K562 (cell line): Measurements from ENCODE around the gene SLC18B1. TPM values are rescaled to one million over a fixed set of nuclear protein-coding genes. Genes with fewer than 3 reads are reported as not detected.
A peak's percentile ranks its signal among the peaks of the same experiment; 100 is the strongest.

ENCODE experiments used
- ATAC-seq: fragments of 200-7000 bp; cut with Tn5 transposase; 3 replicates; pipeline ENCODE4 v1.9.1; 2020; ENCODE audit warnings: moderate library complexity
- BruUV-seq: library from RNA; stranded (reverse); fragments of 400-500 nt; replicated peaks from 2 replicates; lab custom pipeline; 2021; lab: Mats Ljungman, UMichigan
- CTCF ChIA-PET: fragments of 300-600 bp; formaldehyde crosslinking; extraction: SDS; loops from one replicate; lab custom pipeline; 2021; ENCODE audit warnings: low intra/inter-chr PET ratio; lab: Yijun Ruan, JAX
- POLR2A ChIA-PET: fragments of 300-600, 350-650 bp; sonication (Branson Sonifier 250); formaldehyde crosslinking; extraction: SDS; loops from one replicate; lab custom pipeline; 2021; ENCODE audit warnings: antibody characterized with exemption, inconsistent platforms; lab: Yijun Ruan, JAX
- DNase-seq, 4 experiments: peaks; one replicate each; pipeline versions ENCODE4 v3.0.0 to v3.0.0-alpha.2; 2011 to 2018; ENCODE audit warnings: low spot score in 3 of 4, mixed read lengths in 3 of 4; ENCODE audit errors: extremely low read depth in 1 of 4
- FAIRE-seq: peaks from 2 replicates; lab custom pipeline; 2011; peaks lifted over from hg19 to GRCh38; lab: Jason Lieb, UNC
- H2AFZ ChIP-seq: 2 replicates; pipeline ENCODE4 v1.6.0; 2011; ENCODE audit warnings: low read depth, low read length, control low read depth, inconsistent platforms
- H3K27ac ChIP-seq: fragments of 200-600 bp; 3 replicates; pipeline ENCODE4 v1.8.0; 2011; ENCODE audit warnings: low read depth, mild to moderate bottlenecking, control low read depth, inconsistent platforms, low read length, moderate library complexity, mixed read lengths; ENCODE audit errors: extremely low read depth
- H3K27me3 ChIP-seq, 2 experiments: fragments of 300-600 bp in 1 of 2; 2 replicates in 1 of 2; 3 replicates in 1 of 2; pipeline versions ENCODE4 v1.6.0 to v1.8.0; 2011; ENCODE audit warnings: inconsistent platforms in 2 of 2, low read length in 2 of 2, mild to moderate bottlenecking in 1 of 2, mixed read lengths in 1 of 2, moderate library complexity in 1 of 2; ENCODE audit not compliant: control insufficient read depth in 2 of 2, insufficient read depth in 2 of 2
- H3K36me3 ChIP-seq: fragments of 300-600 bp; 3 replicates; pipeline ENCODE4 v1.8.0; 2011; ENCODE audit warnings: mild to moderate bottlenecking, low read length, inconsistent platforms; ENCODE audit not compliant: control insufficient read depth, insufficient read depth
- H3K4me1 ChIP-seq, 2 experiments: fragments of 200-600 bp in 1 of 2; replicated peaks in 1 of 2; 2 replicates in 1 of 2; 3 replicates in 1 of 2; pipeline versions ENCODE4 v1.5.1 to v1.8.0; 2011; ENCODE audit warnings: inconsistent platforms in 2 of 2, low read length in 2 of 2, mild to moderate bottlenecking in 1 of 2, mixed read lengths in 1 of 2, moderate library complexity in 1 of 2; ENCODE audit not compliant: control insufficient read depth in 2 of 2, insufficient read depth in 2 of 2
- H3K4me2 ChIP-seq: 2 replicates; pipeline ENCODE4 v1.6.1; 2011; ENCODE audit warnings: low read length, control low read depth, inconsistent platforms, mixed read lengths; ENCODE audit not compliant: insufficient read depth
- H3K4me3 ChIP-seq: fragments of 200-600 bp; sonication (generic), shearing (Covaris generic); 2 replicates; pipeline ENCODE4 v1.5.1; 2016; ENCODE audit warnings: control low read depth, inconsistent platforms
- H3K79me2 ChIP-seq: fragments of 200-600 bp; 3 replicates; pipeline ENCODE4 v1.8.0; 2011; ENCODE audit warnings: low read length, inconsistent platforms; ENCODE audit not compliant: control insufficient read depth, insufficient read depth
- H3K9ac ChIP-seq, 2 experiments: 2 replicates each; pipeline versions ENCODE4 v1.6.0 to v1.6.1; 2011; ENCODE audit warnings: low read depth in 2 of 2, low read length in 2 of 2, control low read depth in 1 of 2, inconsistent platforms in 1 of 2, mild to moderate bottlenecking in 1 of 2, mixed read lengths in 1 of 2; ENCODE audit not compliant: insufficient read depth in 1 of 2
- H3K9me1 ChIP-seq: one replicate; pipeline ENCODE4 v1.6.0; 2011; ENCODE audit warnings: inconsistent platforms, mild to moderate bottlenecking, low read length, moderate library complexity; ENCODE audit not compliant: control insufficient read depth, insufficient read depth
- H3K9me3 ChIP-seq: replicated peaks from 2 replicates; pipeline ENCODE4 v1.5.1; 2011; ENCODE audit warnings: low read depth, low read length, inconsistent platforms; ENCODE audit not compliant: control insufficient read depth, insufficient read depth
- H4K20me1 ChIP-seq: replicated peaks from 2 replicates; pipeline ENCODE4 v1.6.1; 2011; ENCODE audit warnings: low read length, inconsistent platforms, mixed read lengths; ENCODE audit not compliant: control insufficient read depth, insufficient read depth
- ARID1B ChIP-seq: fragments of 450-650 bp; IDR thresholded peaks from 2 replicates; pipeline ENCODE4 v1.6.1; 2016; ENCODE audit warnings: antibody characterized with exemption, mild to moderate bottlenecking, inconsistent platforms
- ATF7 ChIP-seq: fragments of 450-650 bp; IDR thresholded peaks from 2 replicates; pipeline ENCODE4 v1.7.1; 2014; ENCODE audit warnings: mild to moderate bottlenecking, moderate library complexity
- BMI1 ChIP-seq: fragments of 150-350 bp; IDR thresholded peaks from 2 replicates; pipeline ENCODE4 v1.6.1; 2014; ENCODE audit warnings: low read length
- BRF1 ChIP-seq: IDR thresholded peaks from 3 replicates; pipeline ENCODE4 v1.6.1; 2011; ENCODE audit warnings: borderline replicate concordance, mild to moderate bottlenecking; ENCODE audit not compliant: insufficient read length; ENCODE audit errors: extremely low read depth
- C11orf30 ChIP-seq: fragments of 450-650 bp; IDR thresholded peaks from 2 replicates; pipeline ENCODE4 v1.6.1; 2016; ENCODE audit warnings: low read depth, mild to moderate bottlenecking
- E2F1 ChIP-seq: sonication (generic); formaldehyde crosslinking; IDR thresholded peaks from 2 replicates; pipeline ENCODE4 v1.8.1; 2023; ENCODE audit warnings: mild to moderate bottlenecking, missing genetic modification reagents, moderate library complexity
- FOXJ2 ChIP-seq: fragments of 200-800 bp; sonication (Bioruptor generic); IDR thresholded peaks from 2 replicates; pipeline ENCODE4 v1.6.1; 2016; ENCODE audit warnings: missing genetic modification characterization, missing compliant biosample characterization
- HMGN3 ChIP-seq: IDR thresholded peaks from 2 replicates; pipeline ENCODE4 v1.6.1; 2011; ENCODE audit warnings: borderline replicate concordance, low read depth, mild to moderate bottlenecking, mixed read lengths, low read length; ENCODE audit not compliant: insufficient read length; ENCODE audit errors: extremely low read depth
- HNRNPUL1 ChIP-seq: fragments of 200-400 bp; formaldehyde crosslinking; IDR thresholded peaks from 2 replicates; pipeline ENCODE4 v1.6.1; 2017; ENCODE audit warnings: low read length
- MAFF ChIP-seq: IDR thresholded peaks from 2 replicates; pipeline ENCODE4 v1.6.1; 2012; ENCODE audit warnings: low read length, improper control_type of control experiment
- MAFG ChIP-seq: fragments of 450-650 bp; conservative IDR thresholded peaks from 2 replicates; pipeline ENCODE4 v1.6.1; 2016; ENCODE audit warnings: missing genetic modification characterization, missing compliant biosample characterization
- MAFK ChIP-seq: IDR thresholded peaks from 2 replicates; pipeline ENCODE4 v1.6.1; 2011; ENCODE audit warnings: low read length, improper control_type of control experiment
- POU5F1 ChIP-seq: fragments of 150-350 bp; IDR thresholded peaks from 2 replicates; pipeline ENCODE4 v1.6.1; 2014; ENCODE audit warnings: borderline replicate concordance, low read length, low read depth, mild to moderate bottlenecking; ENCODE audit not compliant: partially characterized antibody
- SMAD1 ChIP-seq: fragments of 150-350 bp; IDR thresholded peaks from 2 replicates; pipeline ENCODE4 v1.6.1; 2014; ENCODE audit warnings: low read length, low read depth; ENCODE audit not compliant: partially characterized antibody
- SRF ChIP-seq, 2 experiments: fragments of 250-450, 450-650 bp in 1 of 2; sonication (Bioruptor Pico) in 1 of 2; sonication (generic) in 1 of 2; formaldehyde crosslinking; IDR thresholded peaks; 2 replicates each; pipeline versions ENCODE4 v1.5.0 to v1.5.1; 2020 to 2022; ENCODE audit warnings: mild to moderate bottlenecking in 1 of 2, missing genetic modification reagents in 1 of 2
- TAF9B ChIP-seq: fragments of 450-650 bp; IDR thresholded peaks from 2 replicates; pipeline ENCODE4 v1.6.1; 2018; ENCODE audit warnings: mild to moderate bottlenecking; ENCODE audit not compliant: partially characterized antibody
- TCF7 ChIP-seq: sonication (generic); IDR thresholded peaks from 2 replicates; pipeline ENCODE4 v1.6.1; 2016; ENCODE audit warnings: antibody characterized with exemption, borderline replicate concordance
- TCF7L2 ChIP-seq: fragments of 150-350 bp; IDR thresholded peaks from 2 replicates; pipeline ENCODE4 v1.6.1; 2016; ENCODE audit warnings: low read depth, mild to moderate bottlenecking, low read length, moderate library complexity
- ZNF316 ChIP-seq: fragments of 450-650 bp; IDR thresholded peaks from 2 replicates; pipeline ENCODE4 v1.6.1; 2016
- ZNF444 ChIP-seq: fragments of 250-450 bp; sonication (Bioruptor Pico); IDR thresholded peaks from 2 replicates; pipeline ENCODE4 v1.4.0; 2020; ENCODE audit warnings: mild to moderate bottlenecking, moderate library complexity
- ZNF511 ChIP-seq: sonication (generic); formaldehyde crosslinking; IDR thresholded peaks from 2 replicates; pipeline ENCODE4 v1.8.0; 2022; ENCODE audit warnings: mild to moderate bottlenecking, missing genetic modification reagents
- WGBS: fragments of 100-300 bp; shearing (Covaris generic); methylation state at CpG from one replicate; pipeline ENCODE4 v1.1.6; 2016; ENCODE audit warnings: low coverage, mixed read lengths; ENCODE audit not compliant: insufficient coverage; ENCODE audit errors: missing lambda C conversion rate; 5-methylcytosine and 5-hydroxymethylcytosine counted together
- in situ Hi-C: fragments of 300-500 bp; cut with MboI; formaldehyde crosslinking; loops from 4 replicates; pipeline ENCODE4 v1.15.0; 2018; ENCODE audit warnings: inconsistent platforms, mixed read lengths
- intact Hi-C: fragments of 100-400 bp; cut with micrococcal nuclease; formaldehyde crosslinking; loops from 2 replicates; pipeline ENCODE4 v1.14.2; 2022
- polyA plus RNA-seq, 8 experiments: library from polyadenylated mRNA; depleted of rRNA in 4 of 8; stranded (reverse) in 5 of 8; unstranded in 3 of 8; fragments of >200 nt; fragmentation: Nextera tagmentation in 2 of 8; fragmentation: Illumina TruSeq in 1 of 8; extraction: Ambion mirVana in 2 of 8; extraction: Trizol in 1 of 8; gene quantifications; 2 replicates each; pipeline versions ENCODE4 v1.2.1 to v1.2.3, GENCODE V29; 2011 to 2014; ENCODE audit warnings: inconsistent platforms in 1 of 8, missing spikeins in 1 of 8
- total RNA-seq, 7 experiments: library from RNA; depleted of rRNA in 6 of 7; stranded (reverse); fragments of >200 nt in 6 of 7; fragmentation: Illumina TruSeq in 2 of 7; extraction: Trizol in 2 of 7; gene quantifications; 2 replicates each; pipeline versions ENCODE4 v1.2.1 to v1.2.3, GENCODE V29; 2011 to 2021; ENCODE audit warnings: low replicate concordance in 1 of 7
- TF ChIP-seq, protein P1 (sequence below): fragments of 250-450 bp; sonication (Bioruptor Pico); IDR thresholded peaks from 2 replicates; pipeline ENCODE4 v1.4.0; 2020; ENCODE audit warnings: mild to moderate bottlenecking, moderate library complexity
- TF ChIP-seq, protein P2 (sequence below): fragments of 250-450 bp; sonication (Bioruptor Pico); IDR thresholded peaks from 2 replicates; pipeline ENCODE4 v1.8.0; 2021; ENCODE audit warnings: moderate library complexity, mild to moderate bottlenecking, inconsistent platforms

The SLC18B1 gene
- total and polyA plus RNA-seq, 9 of the 15 experiments (the other 6 are each of a cell fraction or from before 2014, with no cell fraction given), result 10.4 to 49.1 (median 32.0) TPM

DNA sequence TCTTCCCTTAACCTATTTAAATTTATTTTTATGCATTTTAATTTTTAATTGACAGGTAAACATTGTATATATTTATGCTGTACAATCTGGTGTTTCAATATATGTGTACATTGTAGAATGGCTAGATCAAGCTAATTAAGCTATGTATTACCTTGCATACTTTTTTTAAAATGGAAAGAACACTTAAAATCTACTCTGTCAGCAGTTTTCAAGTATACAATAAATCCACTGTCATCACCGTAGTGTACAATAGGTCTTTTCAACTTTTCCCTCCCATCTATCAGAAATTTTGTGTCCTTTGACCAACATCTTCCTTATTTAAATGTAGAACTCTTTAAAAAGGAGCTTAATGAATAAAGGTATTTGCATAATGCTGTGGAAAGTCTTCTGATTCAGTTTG lies 43.5 kb upstream of the SLC18B1 start:
- H3K36me3 ChIP-seq, result no peaks in the 10 kb centered on the region
- ChIA-PET POLR2A (interaction anchor here (1.2 kb wide), 1 partner anchor 28 kb away, joined by 3 read pairs; the partner anchor contains the start of gene RPS12), CTCF (no interaction called here)
- H3K27me3 ChIP-seq, result no peaks in the 10 kb centered on the region; a peak in 1 of 5 replicates
- DNase-seq, result no peak
- in situ Hi-C loops (loop anchor here (25.0 kb wide), 1 partner anchor 1070 kb away; no protein-coding TSS in a partner anchor), intact Hi-C loops (no loop called here)
- H2AFZ ChIP-seq, result no peak overlapping the region
- no peaks in the 10 kb centered on the region for H3K9me1 ChIP-seq
- no peaks in the 10 kb centered on the region for H3K9me3 ChIP-seq
- no peaks in the 10 kb centered on the region for H3K4me1 ChIP-seq
- H3K4me2 ChIP-seq, result no peak overlapping the region
- ATAC-seq, result no peak
- no peak for FAIRE-seq
- H4K20me1 ChIP-seq, result no peaks in the 10 kb centered on the region
- 0% methylated on average over 1 of the region's 1 CpG for WGBS
- H3K27ac ChIP-seq, result no peak overlapping the region
- no peak overlapping the region for H3K9ac ChIP-seq
- no peaks in the 10 kb centered on the region for H3K79me2 ChIP-seq
- no TSS peak for BruUV-seq
- H3K4me3 ChIP-seq, result no peak overlapping the region
- TF ChIP-seq, protein P1, sequence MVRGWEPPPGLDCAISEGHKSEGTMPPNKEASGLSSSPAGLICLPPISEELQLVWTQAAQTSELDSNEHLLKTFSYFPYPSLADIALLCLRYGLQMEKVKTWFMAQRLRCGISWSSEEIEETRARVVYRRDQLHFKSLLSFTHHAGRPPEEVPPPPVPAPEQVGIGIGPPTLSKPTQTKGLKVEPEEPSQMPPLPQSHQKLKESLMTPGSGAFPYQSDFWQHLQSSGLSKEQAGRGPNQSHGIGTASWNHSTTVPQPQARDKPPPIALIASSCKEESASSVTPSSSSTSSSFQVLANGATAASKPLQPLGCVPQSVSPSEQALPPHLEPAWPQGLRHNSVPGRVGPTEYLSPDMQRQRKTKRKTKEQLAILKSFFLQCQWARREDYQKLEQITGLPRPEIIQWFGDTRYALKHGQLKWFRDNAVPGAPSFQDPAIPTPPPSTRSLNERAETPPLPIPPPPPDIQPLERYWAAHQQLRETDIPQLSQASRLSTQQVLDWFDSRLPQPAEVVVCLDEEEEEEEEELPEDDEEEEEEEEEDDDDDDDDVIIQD, result no peak
- TF ChIP-seq HNRNPUL1 (no peak), MAFK (peak; percentile 85), ARID1B (no peak), ZNF444 (CRISPR knock-in tag) (no peak), C11orf30 (peak; percentile 79), TCF7L2 (no peak), POU5F1 (no peak), TAF9B (no peak), FOXJ2 (tag) (no peak), HMGN3 (no peak), ZNF511 (CRISPR knock-in tag) (no peak), SRF (CRISPR knock-in tag; IDR thresholded peaks at IDR 0.05) (no peak), SMAD1 (no peak), TCF7 (no peak), MAFF (peak; percentile 89), BRF1 (no peak), ZNF316 (peak; percentile 92), E2F1 (CRISPR knock-in tag) (no peak), BMI1 (no peak), MAFG (tag) (peak; percentile 74), ATF7 (no peak)
- TF ChIP-seq, protein P2, sequence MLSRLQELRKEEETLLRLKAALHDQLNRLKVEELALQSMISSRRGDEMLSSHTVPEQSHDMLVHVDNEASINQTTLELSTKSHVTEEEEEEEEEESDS (CRISPR knock-in tag), result no peak
